Thyroid gland (tissue), 4 donors: ENCODE measurements around the gene SCART1. TPM values are rescaled to one million over a fixed set of nuclear protein-coding genes. Genes with fewer than 3 reads are reported as not detected.
"Not testable (repeated sequence)": the region's sequence is repeated elsewhere in the genome, so short reads cannot be mapped to it uniquely, and the experiment has no call there.

Experiments
- DNase-seq, 2 donors: peaks; one replicate each; pipeline ENCODE4 v3.0.0-alpha.2; 2019
- H3K27ac ChIP-seq, 3 donors: fragments of 200-600 bp; sonication (generic); 1 replicate in 2 of 3; 2 replicates in 1 of 3; pipeline ENCODE4 v1.5.1; 2016 to 2019; ENCODE audit warnings: mild to moderate bottlenecking in 1 of 3, moderate library complexity in 1 of 3
- H3K27me3 ChIP-seq: fragments of 200-600 bp; sonication (generic); one replicate; pipeline ENCODE4 v1.5.1; 2019
- H3K36me3 ChIP-seq, 2 donors: fragments of 200-600 bp; sonication (generic); one replicate each; pipeline ENCODE4 v1.5.1; 2016 to 2019
- H3K4me1 ChIP-seq, 2 donors: fragments of 200-600 bp; sonication (generic); one replicate each; pipeline ENCODE4 v1.5.1; 2017 to 2019
- H3K4me3 ChIP-seq, 3 donors: fragments of 200-600 bp; sonication (generic); replicated peaks in 1 of 3; 1 replicate in 2 of 3; 2 replicates in 1 of 3; pipeline ENCODE4 v1.5.1; 2016; ENCODE audit warnings: mild to moderate bottlenecking in 1 of 3
- H3K9me3 ChIP-seq: fragments of 200-600 bp; sonication (generic); one replicate; pipeline ENCODE4 v1.5.1; 2017
- CTCF ChIP-seq, 6 experiments: fragments of 200-600 bp in 3 of 6; fragments of 450-650 bp in 3 of 6; sonication (generic) in 3 of 6; IDR thresholded peaks; one replicate each; pipeline ENCODE4 v1.5.1; 2016 to 2019; ENCODE audit warnings: antibody characterized with exemption in 6 of 6, mild to moderate bottlenecking in 2 of 6, inconsistent platforms in 1 of 6, moderate library complexity in 1 of 6
- POLR2A ChIP-seq, 2 donors: fragments of 450-650 bp; IDR thresholded peaks; one replicate each; pipeline ENCODE4 v1.6.1; 2017; ENCODE audit warnings: antibody characterized with exemption in 2 of 2, mild to moderate bottlenecking in 2 of 2, moderate library complexity in 1 of 2
- WGBS, 2 donors: methylation state at CpG; one replicate each; pipeline ENCODE4 v1.1.5; 2017; 5-methylcytosine and 5-hydroxymethylcytosine counted together
- intact Hi-C: fragments of 100-400 bp; cut with DNase I; formaldehyde crosslinking; loops from one replicate; pipeline ENCODE4 v1.15.1; 2023
- total RNA-seq, 4 donors: library from RNA; depleted of rRNA; stranded (reverse); fragments of >200 nt; gene quantifications; one replicate each; pipeline ENCODE4 v1.2.3, GENCODE V29; 2016

The SCART1 gene
- total RNA-seq, 4 donors from 2014 or later, result 2.6 to 12.6 (median 3.4) TPM

- H3K27ac ChIP-seq, result no peak overlapping the region
- H3K36me3 ChIP-seq, result no peaks in the 10 kb centered on the region
- H3K4me3 ChIP-seq, result no peak overlapping the region
- no peak for DNase-seq
- H3K4me1 ChIP-seq, result no peaks in the 10 kb centered on the region
- intact Hi-C loops, result no loop called here
- 91 to 95% methylated on average over 7 of the region's 7 CpGs for WGBS, 2 donors
- H3K9me3 ChIP-seq, result no peaks in the 10 kb centered on the region
- TF ChIP-seq CTCF (IDR thresholded peaks at IDR 0.05) (no peak), POLR2A (IDR thresholded peaks at IDR 0.05) (no peak)
- no peaks in the 10 kb centered on the region for H3K27me3 ChIP-seq
Observed at GRCh38 chr10:133465950-133466474, 12.3 kb downstream of the SCART1 start.

- TF ChIP-seq POLR2A (IDR thresholded peaks at IDR 0.05) (no peak), CTCF (IDR thresholded peaks at IDR 0.05) (no peak)
- WGBS, 2 donors, result 91 to 96% methylated on average over 5 of the region's 7 CpGs
- Histone ChIP-seq H3K27me3 (no peaks in the 10 kb centered on the region), H3K27ac (no peak overlapping the region), H3K9me3 (no peaks in the 10 kb centered on the region), H3K36me3 (no peaks in the 10 kb centered on the region), H3K4me3 (no peak overlapping the region), H3K4me1 (no peaks in the 10 kb centered on the region)
- intact Hi-C loops, result no loop called here
- no peak for DNase-seq
Observed at GRCh38 chr10:133466683-133467275, 13.0 kb downstream of the SCART1 start.

GRCh38 chr10:133467286-133467911, 13.7 kb downstream of the SCART1 start:
- DNase-seq, result no peak
- WGBS, 2 donors, result 91 to 93% methylated on average over 9 to 17 of the region's 17 CpGs
- H3K27me3 ChIP-seq, result no peaks in the 10 kb centered on the region
- no peak for TF ChIP-seq POLR2A (IDR thresholded peaks at IDR 0.05)
- no peak for TF ChIP-seq CTCF (IDR thresholded peaks at IDR 0.05)
- H3K36me3 ChIP-seq, result no peaks in the 10 kb centered on the region
- intact Hi-C loops, result no loop called here
- no peak overlapping the region for H3K4me3 ChIP-seq
- no peaks in the 10 kb centered on the region for H3K9me3 ChIP-seq
- no peak overlapping the region for H3K27ac ChIP-seq
- H3K4me1 ChIP-seq, result no peaks in the 10 kb centered on the region

GRCh38 chr10:133469205-133469604, 15.5 kb downstream of the SCART1 start:
- DNase-seq, H3K4me3 ChIP-seq, H3K9me3 ChIP-seq, H3K36me3 ChIP-seq, H3K4me1 ChIP-seq, H3K27ac ChIP-seq, H3K27me3 ChIP-seq, intact Hi-C loops: not testable (repeated sequence)
- 78 to 87% methylated on average over 3 of the region's 3 CpGs for WGBS, 2 donors

GRCh38 chr10:133471300-133472109, 17.8 kb downstream of the SCART1 start:
- TF ChIP-seq CTCF (IDR thresholded peaks at IDR 0.05) (no peak), POLR2A (IDR thresholded peaks at IDR 0.05) (no peak)
- Histone ChIP-seq H3K4me1 (no peaks in the 10 kb centered on the region), H3K27ac (no peak overlapping the region), H3K4me3 (no peak overlapping the region), H3K36me3 (no peaks in the 10 kb centered on the region), H3K27me3 (no peaks in the 10 kb centered on the region), H3K9me3 (no peaks in the 10 kb centered on the region)
- no peak for DNase-seq
- 66 to 93% methylated on average over 4 to 7 of the region's 7 CpGs for WGBS, 2 donors
- intact Hi-C loops, result no loop called here
